ENCODE data around the gene LAMC2.

Gene LAMC2

GRCh38 chr1:183293241-183293640 is 107.2 kb downstream of the LAMC2 start:
- TF ChIP-seq CTCF (IDR thresholded peaks at IDR 0.05; ENCODE audit: insufficient read depth, low read depth, low read length, missing control alignments), result no peak
- no peak overlapping the region for H3K4me3 ChIP-seq (ENCODE audit: low read length)
- no peak for DNase-seq (ENCODE audit: low read depth)

- TF ChIP-seq CTCF (IDR thresholded peaks at IDR 0.05; ENCODE audit: insufficient read depth, low read depth, low read length, missing control alignments), result no peak
Observed at GRCh38 chr1:183293876-183294275, 107.8 kb downstream of the LAMC2 start.

More at GRCh38 chr1:183293876-183294275, 107.8 kb downstream of the LAMC2 start:
- no peak overlapping the region for H3K4me3 ChIP-seq (ENCODE audit: low read length)
- no peak for DNase-seq (ENCODE audit: low read depth)

Measured in epithelial cell of esophagus (primary cell).